Ectodermal cell (in vitro differentiated cells): ENCODE data around the gene PCGF3.
A peak's percentile ranks its signal among the peaks of the same experiment; 100 is the strongest.
"Not testable (repeated sequence)": the region's sequence is repeated elsewhere in the genome, so short reads cannot be mapped to it uniquely, and the experiment has no call there.

Source experiments
- H3K27ac ChIP-seq: 2 replicates; pipeline ENCODE4 v1.7.0; 2013; ENCODE audit warnings: mild to moderate bottlenecking, low read depth, low read length; ENCODE audit not compliant: insufficient read depth, poor library complexity, severe bottlenecking
- H3K27me3 ChIP-seq: 2 replicates; pipeline ENCODE4 v1.7.0; 2013; ENCODE audit warnings: mild to moderate bottlenecking, low read length; ENCODE audit not compliant: insufficient read depth, control insufficient read depth, poor library complexity, severe bottlenecking
- H3K36me3 ChIP-seq: one replicate; pipeline ENCODE4 v1.7.0; 2013; ENCODE audit warnings: low read length; ENCODE audit not compliant: control insufficient read depth, insufficient read depth
- H3K4me1 ChIP-seq: one replicate; pipeline ENCODE4 v1.7.0; 2013; ENCODE audit warnings: low read length; ENCODE audit not compliant: control insufficient read depth, insufficient read depth
- H3K4me3 ChIP-seq: 2 replicates; pipeline ENCODE4 v1.7.0; 2013; ENCODE audit warnings: low read depth, low read length, control low read depth; ENCODE audit not compliant: insufficient read depth
- H3K9me3 ChIP-seq: 2 replicates; pipeline ENCODE4 v1.7.0; 2013; ENCODE audit warnings: mild to moderate bottlenecking, low read length, moderate library complexity; ENCODE audit not compliant: control insufficient read depth
- WGBS, 2 experiments: methylation state at CpG; one replicate each; pipeline ENCODE4 v1.1.7; 2013; ENCODE audit warnings: missing lambda C conversion rate in 2 of 2; 5-methylcytosine and 5-hydroxymethylcytosine counted together

The PCGF3 gene

GRCh38 chr4:706083-706633, 526 bp downstream of the PCGF3 start:
- not testable (repeated sequence) for H3K27me3 ChIP-seq, H3K9me3 ChIP-seq, H3K4me1 ChIP-seq
- peak overlapping the region; percentile 88 for H3K27ac ChIP-seq
- H3K36me3 ChIP-seq = peaks cover 16% of the 10 kb centered on the region
- peak overlapping the region; percentile 95 for H3K4me3 ChIP-seq
- 5 to 6% methylated on average over 21 of the region's 21 CpGs for WGBS, 2 experiments

- Histone ChIP-seq H3K9me3 (no peaks in the 10 kb centered on the region), H3K36me3 (peaks cover 16% of the 10 kb centered on the region), H3K27me3 (peaks cover 9% of the 10 kb centered on the region), H3K4me1 (peaks cover 10% of the 10 kb centered on the region), H3K27ac (no peak overlapping the region), H3K4me3 (peak overlapping the region; percentile 95)
- 76% methylated on average over 21 of the region's 21 CpGs for WGBS, 2 experiments
Observed at GRCh38 chr4:706834-707598, 1.4 kb downstream of the PCGF3 start.

- peaks cover 10% of the 10 kb centered on the region for H3K4me1 ChIP-seq
- H3K27me3 ChIP-seq = peaks cover 9% of the 10 kb centered on the region
- H3K4me3 ChIP-seq = no peak overlapping the region
- peaks cover 16% of the 10 kb centered on the region for H3K36me3 ChIP-seq
- WGBS, 2 experiments = 94 to 95% methylated on average over 11 of the region's 11 CpGs
- no peaks in the 10 kb centered on the region for H3K9me3 ChIP-seq
- H3K27ac ChIP-seq = no peak overlapping the region
Observed at GRCh38 chr4:707929-708630, 2.4 kb downstream of the PCGF3 start.

- peaks cover 16% of the 10 kb centered on the region for H3K36me3 ChIP-seq
- no peaks in the 10 kb centered on the region for H3K9me3 ChIP-seq
- H3K27ac ChIP-seq = no peak overlapping the region
- peaks cover 10% of the 10 kb centered on the region for H3K4me1 ChIP-seq
- H3K27me3 ChIP-seq = peaks cover 9% of the 10 kb centered on the region
- WGBS, 2 experiments = 95 to 98% methylated on average over 6 of the region's 6 CpGs
- no peak overlapping the region for H3K4me3 ChIP-seq
Observed at GRCh38 chr4:708631-708933, 3.0 kb downstream of the PCGF3 start.

GRCh38 chr4:709348-709747, 3.7 kb downstream of the PCGF3 start:
- Histone ChIP-seq H3K27me3 (peaks cover 7% of the 10 kb centered on the region), H3K9me3 (no peaks in the 10 kb centered on the region), H3K27ac (no peak overlapping the region), H3K36me3 (peaks cover 16% of the 10 kb centered on the region), H3K4me3 (no peak overlapping the region), H3K4me1 (peaks cover 10% of the 10 kb centered on the region)
- 95 to 96% methylated on average over 6 of the region's 6 CpGs for WGBS, 2 experiments

DNA sequence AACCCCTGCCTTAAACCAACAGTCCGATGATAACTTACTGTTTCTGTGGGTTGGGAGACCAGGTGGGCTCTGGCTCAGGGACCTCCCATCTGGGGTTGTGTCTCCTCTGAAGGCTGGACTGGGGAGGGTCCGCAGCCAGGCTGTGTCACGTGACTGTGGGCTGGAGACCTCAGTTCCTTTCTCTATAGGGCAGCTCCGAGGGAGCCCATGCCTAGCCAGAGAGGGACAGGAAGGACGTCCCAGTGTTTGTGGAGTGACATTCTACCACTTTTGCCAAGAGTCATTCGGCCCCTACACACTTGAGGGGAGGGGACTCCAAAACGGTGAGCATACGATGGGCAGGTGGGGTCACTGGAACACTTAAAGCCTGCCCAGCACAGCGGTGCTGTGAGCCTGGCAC, 4.5 kb downstream of the PCGF3 start:
- 89 to 91% methylated on average over 9 of the region's 9 CpGs for WGBS, 2 experiments
- Histone ChIP-seq H3K4me1 (peaks cover 10% of the 10 kb centered on the region), H3K36me3 (peaks cover 16% of the 10 kb centered on the region), H3K9me3 (no peaks in the 10 kb centered on the region), H3K27me3 (peaks cover 2% of the 10 kb centered on the region), H3K27ac (no peak overlapping the region), H3K4me3 (no peak overlapping the region)

DNA sequence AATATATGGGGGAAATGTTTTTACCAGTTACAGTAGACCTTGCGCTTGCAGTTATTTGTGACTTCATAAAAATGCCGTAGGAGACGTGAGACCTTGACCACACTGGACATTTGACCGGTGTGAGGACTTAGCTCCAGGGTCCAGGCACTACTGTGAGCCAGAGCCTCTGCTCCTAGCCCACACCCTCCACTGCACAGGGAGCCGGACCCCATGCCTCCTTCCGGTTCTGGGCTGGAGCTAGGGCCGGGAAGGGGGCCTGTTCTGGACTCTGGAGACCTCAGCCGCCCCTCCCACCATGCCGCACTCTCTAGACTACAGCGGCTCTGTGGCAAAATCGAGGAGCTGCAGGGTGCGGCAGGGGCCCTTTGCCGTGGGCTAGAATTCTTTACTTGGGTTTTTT, 5.3 kb downstream of the PCGF3 start:
- whole genome bisulfite sequencing, 2 experiments = 95 to 96% methylated on average over 13 of the region's 13 CpGs
- Histone ChIP-seq H3K27ac (no peak overlapping the region), H3K4me3 (no peak overlapping the region), H3K4me1 (peaks cover 10% of the 10 kb centered on the region), H3K36me3 (peaks cover 16% of the 10 kb centered on the region), H3K27me3 (no peaks in the 10 kb centered on the region), H3K9me3 (no peaks in the 10 kb centered on the region)

- H3K27me3 ChIP-seq = no peaks in the 10 kb centered on the region
- peaks cover 6% of the 10 kb centered on the region for H3K4me1 ChIP-seq
- H3K27ac ChIP-seq = no peak overlapping the region
- H3K9me3 ChIP-seq = no peaks in the 10 kb centered on the region
- peaks cover 16% of the 10 kb centered on the region for H3K36me3 ChIP-seq
- H3K4me3 ChIP-seq = no peak overlapping the region
- 91 to 97% methylated on average over 3 of the region's 3 CpGs for WGBS, 2 experiments
Observed at GRCh38 chr4:712093-712492, 6.5 kb downstream of the PCGF3 start.

- H3K27me3 ChIP-seq = no peaks in the 10 kb centered on the region
- peaks cover 16% of the 10 kb centered on the region for H3K36me3 ChIP-seq
- H3K4me1 ChIP-seq = no peaks in the 10 kb centered on the region
- WGBS, 2 experiments = 94 to 97% methylated on average over 9 of the region's 9 CpGs
- no peak overlapping the region for H3K4me3 ChIP-seq
- no peak overlapping the region for H3K27ac ChIP-seq
- no peaks in the 10 kb centered on the region for H3K9me3 ChIP-seq
Observed at GRCh38 chr4:712916-713632, 7.4 kb downstream of the PCGF3 start.

- Histone ChIP-seq H3K27me3 (no peaks in the 10 kb centered on the region), H3K4me3 (no peak overlapping the region), H3K9me3 (no peaks in the 10 kb centered on the region), H3K27ac (no peak overlapping the region), H3K36me3 (peaks cover 14% of the 10 kb centered on the region), H3K4me1 (no peaks in the 10 kb centered on the region)
- WGBS, 2 experiments = 92 to 93% methylated on average over 18 of the region's 18 CpGs
Observed at GRCh38 chr4:714087-714486, 8.5 kb downstream of the PCGF3 start.
